Left ventricle myocardium inferior (tissue), 1 donor: ENCODE data around the gene CCDC32. TPM values are rescaled to one million over a fixed set of nuclear protein-coding genes. Genes with fewer than 3 reads are reported as not detected.

Experiments
- DNase-seq: peaks from one replicate; pipeline ENCODE4 v3.0.0-alpha.2; 2020
- H3K27ac ChIP-seq: fragments of 200-600 bp; replicated peaks from 2 replicates; pipeline ENCODE4 v1.8.0; 2021
- H3K27me3 ChIP-seq: fragments of 200-600 bp; 2 replicates; pipeline ENCODE4 v1.8.0; 2021; ENCODE audit warnings: low read depth
- H3K36me3 ChIP-seq: fragments of 200-600 bp; 2 replicates; pipeline ENCODE4 v1.8.0; 2021
- H3K4me1 ChIP-seq: fragments of 200-600 bp; 2 replicates; pipeline ENCODE4 v1.8.0; 2021
- H3K4me3 ChIP-seq: fragments of 200-600 bp; 2 replicates; pipeline ENCODE4 v1.8.0; 2021; ENCODE audit warnings: mild to moderate bottlenecking, moderate library complexity
- H3K9me3 ChIP-seq: fragments of 200-600 bp; replicated peaks from 2 replicates; pipeline ENCODE4 v1.8.0; 2021
- CTCF ChIP-seq: fragments of 200-600 bp; IDR thresholded peaks from 2 replicates; pipeline ENCODE4 v1.8.0; 2021; ENCODE audit warnings: antibody characterized with exemption, mild to moderate bottlenecking, borderline replicate concordance
- intact Hi-C: fragments of 100-400 bp; cut with micrococcal nuclease; formaldehyde crosslinking; loops from one replicate; pipeline ENCODE4 v1.11.0; 2022
- total RNA-seq: library from RNA; stranded (reverse); fragmentation: NEBNext Ultra II Directional; extraction: Animal tissue kit (Norgen Biotek cat#: 25700); gene quantifications from one replicate; pipeline ENCODE4 v1.2.1, GENCODE V29; 2021
- donor health status: DM: no; HTN: yes; CAD: no; lungs with severe emphysema.

CCDC32 gene
- total RNA-seq, 1 donor from 2014 or later = 24.1 TPM

GRCh38 chr15:40567111-40567510, 2.3 kb upstream of the CCDC32 start:
- Histone ChIP-seq H3K4me3 (no peak overlapping the region), H3K36me3 (peaks cover 14% of the 10 kb centered on the region), H3K4me1 (peaks cover 58% of the 10 kb centered on the region), H3K27me3 (no peaks in the 10 kb centered on the region), H3K27ac (no peak overlapping the region), H3K9me3 (no peaks in the 10 kb centered on the region)
- no peak for DNase-seq
- no peak for TF ChIP-seq CTCF
- intact Hi-C loops = no loop called here

GRCh38 chr15:40565333-40566238, 744 bp upstream of the CCDC32 start:
- no peak for TF ChIP-seq CTCF
- Histone ChIP-seq H3K4me3 (peak overlapping the region; percentile 92), H3K27me3 (no peaks in the 10 kb centered on the region), H3K9me3 (no peaks in the 10 kb centered on the region), H3K4me1 (peaks cover 60% of the 10 kb centered on the region), H3K27ac (peak overlapping the region; percentile 98), H3K36me3 (peaks cover 9% of the 10 kb centered on the region)
- intact Hi-C loops = no loop called here
- no peak for DNase-seq

- intact Hi-C loops = no loop called here
- Histone ChIP-seq H3K4me3 (peak overlapping the region; percentile 92), H3K36me3 (peaks cover 9% of the 10 kb centered on the region), H3K4me1 (peaks cover 41% of the 10 kb centered on the region), H3K27ac (no peak overlapping the region), H3K27me3 (no peaks in the 10 kb centered on the region), H3K9me3 (no peaks in the 10 kb centered on the region)
- DNase-seq = no peak
- TF ChIP-seq CTCF = no peak
Measured at GRCh38 chr15:40563426-40563825, 1.4 kb downstream of the CCDC32 start.

- no peak for DNase-seq
- no peaks in the 10 kb centered on the region for H3K9me3 ChIP-seq
- H3K4me3 ChIP-seq = no peak overlapping the region
- H3K36me3 ChIP-seq = peaks cover 9% of the 10 kb centered on the region
- H3K27ac ChIP-seq = no peak overlapping the region
- intact Hi-C loops = no loop called here
- TF ChIP-seq CTCF = no peak
- no peaks in the 10 kb centered on the region for H3K27me3 ChIP-seq
- peaks cover 45% of the 10 kb centered on the region for H3K4me1 ChIP-seq
Measured at GRCh38 chr15:40562691-40563090, 2.2 kb downstream of the CCDC32 start.

GRCh38 chr15:40558952-40559742, 5.7 kb downstream of the CCDC32 start:
- H3K27ac ChIP-seq = no peak overlapping the region
- H3K36me3 ChIP-seq = peaks cover 34% of the 10 kb centered on the region
- TF ChIP-seq CTCF = no peak

More at GRCh38 chr15:40558952-40559742, 5.7 kb downstream of the CCDC32 start:
- no peaks in the 10 kb centered on the region for H3K9me3 ChIP-seq
- peaks cover 47% of the 10 kb centered on the region for H3K4me1 ChIP-seq
- H3K27me3 ChIP-seq = no peaks in the 10 kb centered on the region
- no peak overlapping the region for H3K4me3 ChIP-seq
- DNase-seq = no peak
- intact Hi-C loops = no loop called here
